ENCODE results near the gene TDG. TPM values are rescaled to one million over a fixed set of nuclear protein-coding genes. Genes with fewer than 3 reads are reported as not detected.

Gene TDG
- total and polyA plus RNA-seq, 2 experiments from 2014 or later: 27.9 to 47.9 TPM

- Histone ChIP-seq H3K4me1 (ENCODE audit: insufficient read depth) (peaks cover 11% of the 10 kb centered on the region), H3K4me3 (peak overlapping the region; percentile 29), H4K20me1 (ENCODE audit: insufficient read depth, poor library complexity, severe bottlenecking) (no peaks in the 10 kb centered on the region), H3K9me2 (replicated peaks; ENCODE audit: insufficient read depth) (no peaks in the 10 kb centered on the region), H3K4me2 (peak overlapping the region; percentile 85), H3K27me3 (no peaks in the 10 kb centered on the region), H3K79me2 (peaks cover 32% of the 10 kb centered on the region), H3K36me3 (replicated peaks; ENCODE audit: insufficient read depth, low read depth) (no peaks in the 10 kb centered on the region), H2AFZ (peak overlapping the region; percentile 23), H3K27ac (peak overlapping the region; percentile 93), H3K9me3 (ENCODE audit: low read depth) (no peaks in the 10 kb centered on the region)
- no peak for DNase-seq (ENCODE audit: low spot score)
- TF ChIP-seq CTCF (IDR thresholded peaks at IDR 0.05; ENCODE audit: poor library complexity) (no peak), EZH2 (IDR thresholded peaks at IDR 0.05; ENCODE audit: borderline replicate concordance) (no peak), EZH2phosphoT487 (IDR thresholded peaks at IDR 0.05; ENCODE audit: low read depth, severe bottlenecking, unreplicated experiment) (no peak)
- under 1% methylated on average over 31 of the region's 31 CpGs for WGBS (ENCODE audit: low lambda C conversion rate, missing lambda C conversion rate)
Observed at GRCh38 chr12:103956509-103957027, 9.1 kb upstream of the TDG start.

GRCh38 chr12:103957865-103958388 is 7.7 kb upstream of the TDG start:
- H3K4me3 ChIP-seq: no peak overlapping the region

GRCh38 chr12:103958621-103959020 is 7.1 kb upstream of the TDG start:
- Histone ChIP-seq H2AFZ (no peak overlapping the region), H3K4me2 (no peak overlapping the region), H3K79me2 (peaks cover 28% of the 10 kb centered on the region), H3K27ac (peak overlapping the region; percentile 20), H3K36me3 (replicated peaks; ENCODE audit: insufficient read depth, low read depth) (no peaks in the 10 kb centered on the region), H3K27me3 (no peaks in the 10 kb centered on the region), H3K9me2 (replicated peaks; ENCODE audit: insufficient read depth) (no peaks in the 10 kb centered on the region), H3K4me1 (ENCODE audit: insufficient read depth) (peaks cover 11% of the 10 kb centered on the region), H3K4me3 (no peak overlapping the region), H4K20me1 (ENCODE audit: insufficient read depth, poor library complexity, severe bottlenecking) (no peaks in the 10 kb centered on the region), H3K9me3 (ENCODE audit: low read depth) (no peaks in the 10 kb centered on the region)
- no peak for DNase-seq (ENCODE audit: low spot score)
- WGBS (ENCODE audit: low lambda C conversion rate, missing lambda C conversion rate): 57% methylated on average over 1 of the region's 1 CpG
- TF ChIP-seq EZH2 (IDR thresholded peaks at IDR 0.05; ENCODE audit: borderline replicate concordance) (no peak), EZH2phosphoT487 (IDR thresholded peaks at IDR 0.05; ENCODE audit: low read depth, severe bottlenecking, unreplicated experiment) (no peak), CTCF (IDR thresholded peaks at IDR 0.05; ENCODE audit: poor library complexity) (no peak)

More at GRCh38 chr12:103957865-103958388, 7.7 kb upstream of the TDG start:
- Histone ChIP-seq H3K79me2 (peaks cover 28% of the 10 kb centered on the region), H4K20me1 (ENCODE audit: insufficient read depth, poor library complexity, severe bottlenecking) (no peaks in the 10 kb centered on the region), H3K27ac (peak overlapping the region; percentile 93), H2AFZ (peak overlapping the region; percentile 69), H3K4me2 (peak overlapping the region; percentile 85), H3K9me3 (ENCODE audit: low read depth) (no peaks in the 10 kb centered on the region), H3K27me3 (no peaks in the 10 kb centered on the region), H3K36me3 (replicated peaks; ENCODE audit: insufficient read depth, low read depth) (no peaks in the 10 kb centered on the region), H3K9me2 (replicated peaks; ENCODE audit: insufficient read depth) (no peaks in the 10 kb centered on the region), H3K4me1 (ENCODE audit: insufficient read depth) (peaks cover 11% of the 10 kb centered on the region)
- no peak for TF ChIP-seq EZH2phosphoT487 (IDR thresholded peaks at IDR 0.05; ENCODE audit: low read depth, severe bottlenecking, unreplicated experiment)
- TF ChIP-seq EZH2 (IDR thresholded peaks at IDR 0.05; ENCODE audit: borderline replicate concordance): no peak
- no peak for TF ChIP-seq CTCF (IDR thresholded peaks at IDR 0.05; ENCODE audit: poor library complexity)
- WGBS (ENCODE audit: low lambda C conversion rate, missing lambda C conversion rate): 93% methylated on average over 7 of the region's 7 CpGs
- DNase-seq (ENCODE audit: low spot score): no peak
